Endothelial cell of umbilical vein (primary cell): Measurements from ENCODE around the gene ARHGAP22. TPM values are rescaled to one million over a fixed set of nuclear protein-coding genes. Genes with fewer than 3 reads are reported as not detected.

Source experiments
- BruUV-seq: library from RNA; stranded (reverse); fragments of 400-500 nt; replicated peaks from 2 replicates; lab custom pipeline; 2021; lab: Mats Ljungman, UMichigan
- CTCF ChIA-PET: fragments of 300-600, 350-600 bp; sonication (Branson Sonifier 250); formaldehyde crosslinking; loops from one replicate; lab custom pipeline; 2021; ENCODE audit warnings: antibody characterized with exemption, inconsistent platforms; lab: Charles Lee
- POLR2A ChIA-PET: fragments of 300-600, 350-600 bp; sonication (Branson Sonifier 250); formaldehyde crosslinking; loops from one replicate; lab custom pipeline; 2021; ENCODE audit warnings: antibody characterized with exemption, inconsistent platforms; lab: Charles Lee
- DNase-seq: peaks from one replicate; pipeline ENCODE4 v3.0.0-alpha.2; 2011; ENCODE audit warnings: low read depth, low spot score
- FAIRE-seq: peaks from 2 replicates; lab custom pipeline; 2011; peaks lifted over from hg19 to GRCh38; lab: Jason Lieb, UNC
- H2AFZ ChIP-seq: 2 replicates; pipeline ENCODE4 v1.6.0; 2012; ENCODE audit warnings: low read depth, low read length, control low read depth, inconsistent platforms
- H3K27ac ChIP-seq: 2 replicates; pipeline ENCODE4 v1.5.1; 2011; ENCODE audit warnings: low read depth, mild to moderate bottlenecking, control low read depth, low read length, moderate library complexity; ENCODE audit not compliant: insufficient read depth
- H3K27me3 ChIP-seq, 2 experiments: 2 replicates each; pipeline versions ENCODE4 v1.6.0 to v1.6.1; 2011; ENCODE audit warnings: low read length in 2 of 2, mixed read lengths in 1 of 2; ENCODE audit not compliant: control insufficient read depth in 2 of 2, insufficient read depth in 2 of 2
- H3K36me3 ChIP-seq, 2 experiments: 2 replicates in 1 of 2; 3 replicates in 1 of 2; pipeline ENCODE4 v1.5.1; 2011; ENCODE audit warnings: low read length in 2 of 2, mild to moderate bottlenecking in 1 of 2, moderate library complexity in 1 of 2; ENCODE audit not compliant: control insufficient read depth in 2 of 2, insufficient read depth in 2 of 2; ENCODE audit errors: extremely low read depth in 1 of 2
- H3K4me1 ChIP-seq: 3 replicates; pipeline ENCODE4 v1.5.1; 2011; ENCODE audit warnings: mild to moderate bottlenecking, low read length; ENCODE audit not compliant: control insufficient read depth, insufficient read depth; ENCODE audit errors: extremely low read depth
- H3K4me2 ChIP-seq: 2 replicates; pipeline ENCODE4 v1.6.1; 2011; ENCODE audit warnings: low read length, control low read depth, mixed read lengths; ENCODE audit not compliant: insufficient read depth
- H3K4me3 ChIP-seq, 3 experiments: fragments of 200-600 bp in 1 of 3; sonication (generic), shearing (Covaris generic) in 1 of 3; replicated peaks in 1 of 3; 2 replicates each; pipeline ENCODE4 v1.5.1; 2011 to 2016; ENCODE audit warnings: control low read depth in 3 of 3, low read length in 3 of 3, mild to moderate bottlenecking in 2 of 3, inconsistent platforms in 1 of 3, low read depth in 1 of 3, moderate library complexity in 1 of 3; ENCODE audit not compliant: insufficient read depth in 1 of 3
- H3K79me2 ChIP-seq: 2 replicates; pipeline ENCODE4 v1.6.0; 2012; ENCODE audit warnings: low read length, inconsistent platforms; ENCODE audit not compliant: control insufficient read depth, insufficient read depth
- H3K9ac ChIP-seq: replicated peaks from 2 replicates; pipeline ENCODE3; 2011; ENCODE audit warnings: low read length, control low read depth; ENCODE audit not compliant: insufficient read depth; ENCODE audit errors: extremely low read depth
- H3K9me1 ChIP-seq: replicated peaks from 3 replicates; pipeline ENCODE4 v1.6.0; 2011; ENCODE audit warnings: mild to moderate bottlenecking, low read length; ENCODE audit not compliant: control insufficient read depth, insufficient read depth; ENCODE audit errors: extremely low read depth
- H3K9me3 ChIP-seq: replicated peaks from 2 replicates; pipeline ENCODE4 v1.5.1; 2012; ENCODE audit warnings: low read length, inconsistent platforms; ENCODE audit not compliant: control insufficient read depth, insufficient read depth
- H4K20me1 ChIP-seq: replicated peaks from 2 replicates; pipeline ENCODE3; 2011; ENCODE audit warnings: mild to moderate bottlenecking, low read length; ENCODE audit not compliant: control insufficient read depth, insufficient read depth; ENCODE audit errors: extremely low read depth
- CTCF ChIP-seq, 2 donors: IDR thresholded peaks; 1 replicate in 1 of 2; 2 replicates in 1 of 2; pipeline ENCODE4 v1.5.1; 2011; ENCODE audit warnings: low read length in 2 of 2, mild to moderate bottlenecking in 2 of 2, moderate library complexity in 2 of 2, control low read depth in 1 of 2, inconsistent platforms in 1 of 2, low read depth in 1 of 2; ENCODE audit not compliant: insufficient read depth in 1 of 2; ENCODE audit errors: extremely low read depth in 1 of 2
- EZH2 ChIP-seq: IDR thresholded peaks from 2 replicates; pipeline ENCODE4 v1.6.1; 2012; ENCODE audit warnings: borderline replicate concordance, low read depth, mild to moderate bottlenecking, moderate library complexity, low read length, inconsistent platforms; ENCODE audit not compliant: severe bottlenecking
- FOS ChIP-seq: IDR thresholded peaks from 2 replicates; pipeline ENCODE4 v1.6.1; 2011; ENCODE audit warnings: mild to moderate bottlenecking, low read length, moderate library complexity, borderline replicate concordance; ENCODE audit not compliant: insufficient read depth
- GATA2 ChIP-seq: IDR thresholded peaks from 2 replicates; pipeline ENCODE4 v1.7.0; 2011; ENCODE audit warnings: low read depth, mild to moderate bottlenecking, moderate library complexity, mixed read lengths, low read length; ENCODE audit not compliant: insufficient read length, insufficient read depth
- JUN ChIP-seq: IDR thresholded peaks from 2 replicates; pipeline ENCODE4 v1.6.1; 2011; ENCODE audit warnings: borderline replicate concordance, low read depth; ENCODE audit not compliant: insufficient read length, insufficient read depth
- MAX ChIP-seq: IDR thresholded peaks from 2 replicates; pipeline ENCODE4 v1.6.1; 2011; ENCODE audit not compliant: insufficient read depth, insufficient read length
- MYC ChIP-seq: IDR thresholded peaks from one replicate; pipeline ENCODE4 v1.6.1; 2011; ENCODE audit warnings: mild to moderate bottlenecking, low read depth, low read length
- POLR2A ChIP-seq: IDR thresholded peaks from 2 replicates; pipeline ENCODE4 v1.6.1; 2012; ENCODE audit warnings: low read depth, mild to moderate bottlenecking, control low read depth, low read length
- POLR2AphosphoS5 ChIP-seq: IDR thresholded peaks from 2 replicates; pipeline ENCODE4 v1.6.1; 2012; ENCODE audit warnings: low read depth, mild to moderate bottlenecking, control low read depth, low read length, moderate library complexity; ENCODE audit not compliant: insufficient read depth
- dilution Hi-C: fragments of 300-500 bp; cut with MboI; formaldehyde crosslinking; loops from one replicate; pipeline ENCODE4 v1.15.0; 2019; ENCODE audit warnings: low sequenced_read_pairs; ENCODE audit not compliant: extremely low pct_ligation_motif_present
- intact Hi-C: fragments of 100-400 bp; cut with micrococcal nuclease; formaldehyde crosslinking; loops from one replicate; pipeline ENCODE4 v1.10.0; 2022
- polyA plus RNA-seq, 4 experiments: library from polyadenylated mRNA; depleted of rRNA in 3 of 4; stranded (reverse) in 3 of 4; unstranded in 1 of 4; fragments of >200 nt; gene quantifications; 2 replicates each; pipeline versions ENCODE4 v1.2.1 to v1.2.3, GENCODE V29; 2011 to 2012; ENCODE audit warnings: missing spikeins in 1 of 4
- total RNA-seq: library from RNA; stranded (reverse); gene quantifications from 2 replicates; pipeline ENCODE4 v1.2.3, GENCODE V29; 2021

Gene ARHGAP22
- total and polyA plus RNA-seq, 2 donors (not counting 3 experiments of a cell fraction or from before 2014, with no cell fraction given) = 8.6 to 50.3 TPM

GRCh38 chr10:48399551-48399950, 205.3 kb downstream of the ARHGAP22 start:
- no TSS peak for BruUV-seq
- TF ChIP-seq MYC (no peak), GATA2 (no peak), JUN (no peak), FOS (no peak), EZH2 (no peak), CTCF (IDR thresholded peaks at IDR 0.05; ENCODE audit: extremely low read depth in 1 of 2, insufficient read depth in 1 of 2, low read depth in 1 of 2, low read length in 2 of 2) (no peak), POLR2AphosphoS5 (no peak), POLR2A (no peak), MAX (no peak)
- Histone ChIP-seq H3K79me2 (peaks cover 12% of the 10 kb centered on the region), H4K20me1 (no peaks in the 10 kb centered on the region), H3K4me3 (no peak overlapping the region), H3K4me1 (peaks cover 19% of the 10 kb centered on the region), H3K9ac (no peak overlapping the region), H3K36me3 (no peaks in the 10 kb centered on the region), H3K9me1 (peaks cover 4% of the 10 kb centered on the region), H3K27ac (peak overlapping the region; percentile 20), H3K27me3 (no peaks in the 10 kb centered on the region), H3K9me3 (no peaks in the 10 kb centered on the region), H3K4me2 (peak overlapping the region; percentile 1), H2AFZ (no peak overlapping the region)
- dilution Hi-C loops = no loop called here
- DNase-seq (no peak), FAIRE-seq (no peak)
- CTCF ChIA-PET = interaction anchor here (1.0 to 2.1 kb wide), 7 partner anchors 8 to 257 kb away, joined by 3 to 13 read pairs (median 6); no protein-coding TSS in a partner anchor
- POLR2A ChIA-PET = no interaction called here
- intact Hi-C loops = no loop called here
